ENCODE results near the gene GPC6.
"Not testable (repeated sequence)": the region's sequence is repeated elsewhere in the genome, so short reads cannot be mapped to it uniquely, and the experiment has no call there.

Gene GPC6

GRCh38 chr13:93270769-93271742, 44.4 kb downstream of the GPC6 start:
- peak; percentile 25 for DNase-seq

GRCh38 chr13:93279982-93280381, 53.4 kb downstream of the GPC6 start:
- no peak for DNase-seq

- no peak for DNase-seq
These were observed 54.1 kb downstream of the GPC6 start for GRCh38 chr13:93280688-93281087.

GRCh38 chr13:93283255-93283654, 56.6 kb downstream of the GPC6 start:
- no peak for DNase-seq

GRCh38 chr13:93284064-93284463, 57.5 kb downstream of the GPC6 start:
- DNase-seq, result no peak

GRCh38 chr13:93286047-93286446, 59.4 kb downstream of the GPC6 start:
- DNase-seq, result no peak

- no peak for DNase-seq
These were observed 62.4 kb downstream of the GPC6 start for GRCh38 chr13:93289053-93289452.

GRCh38 chr13:93289842-93290241, 63.2 kb downstream of the GPC6 start:
- no peak for DNase-seq

GRCh38 chr13:93290503-93290902, 63.9 kb downstream of the GPC6 start:
- DNase-seq, result no peak

- no peak for DNase-seq
These were observed 65.8 kb downstream of the GPC6 start for GRCh38 chr13:93292366-93292765.

GRCh38 chr13:93293710-93294109, 67.1 kb downstream of the GPC6 start:
- no peak for DNase-seq

GRCh38 chr13:93296584-93296983, 70.0 kb downstream of the GPC6 start:
- no peak for DNase-seq

GRCh38 chr13:93298713-93299112, 72.1 kb downstream of the GPC6 start:
- DNase-seq, result no peak

GRCh38 chr13:93304134-93304533, 77.5 kb downstream of the GPC6 start:
- DNase-seq, result no peak

- no peak for DNase-seq
These were observed 78.4 kb downstream of the GPC6 start for GRCh38 chr13:93304868-93305613.

- DNase-seq, result no peak
These were observed 79.3 kb downstream of the GPC6 start for GRCh38 chr13:93305886-93306285.

GRCh38 chr13:93307136-93307535, 80.5 kb downstream of the GPC6 start:
- DNase-seq, result no peak

- DNase-seq, result no peak
These were observed 81.0 kb downstream of the GPC6 start for GRCh38 chr13:93307651-93308050.

- no peak for DNase-seq
These were observed 83.4 kb downstream of the GPC6 start for GRCh38 chr13:93309886-93310523.

GRCh38 chr13:93316841-93317240, 90.2 kb downstream of the GPC6 start:
- no peak for DNase-seq

- DNase-seq, result no peak
These were observed 92.1 kb downstream of the GPC6 start for GRCh38 chr13:93318534-93319254.

- DNase-seq, result no peak
These were observed 94.3 kb downstream of the GPC6 start for GRCh38 chr13:93320942-93321341.

GRCh38 chr13:93323880-93324279, 97.3 kb downstream of the GPC6 start:
- not testable (repeated sequence) for DNase-seq
